Muscle layer of duodenum (tissue), 2 donors: ENCODE results near the gene SZRD1.

ENCODE experiments used
- H3K27ac ChIP-seq: one replicate; pipeline ENCODE4 v1.7.0; 2013; ENCODE audit warnings: mild to moderate bottlenecking, low read length
- H3K27me3 ChIP-seq: one replicate; pipeline ENCODE4 v1.7.0; 2013; ENCODE audit warnings: low read depth, mild to moderate bottlenecking, control low read depth, low read length
- H3K36me3 ChIP-seq, 2 donors: one replicate each; pipeline ENCODE4 v1.7.0; 2013; ENCODE audit warnings: low read length in 2 of 2, control low read depth in 1 of 2, mild to moderate bottlenecking in 1 of 2; ENCODE audit not compliant: insufficient read depth in 2 of 2, control insufficient read depth in 1 of 2
- H3K4me1 ChIP-seq, 2 donors: one replicate each; pipeline ENCODE4 v1.7.0; 2013; ENCODE audit warnings: low read length in 2 of 2, mild to moderate bottlenecking in 2 of 2, control low read depth in 1 of 2, moderate library complexity in 1 of 2; ENCODE audit not compliant: insufficient read depth in 2 of 2, control insufficient read depth in 1 of 2
- H3K4me3 ChIP-seq, 2 donors: one replicate each; pipeline ENCODE4 v1.7.0; 2013; ENCODE audit warnings: low read length in 2 of 2, low read depth in 1 of 2, mild to moderate bottlenecking in 1 of 2
- H3K9me3 ChIP-seq, 2 donors: one replicate each; pipeline ENCODE4 v1.7.0; 2013; ENCODE audit warnings: low read length in 2 of 2, control low read depth in 1 of 2, mild to moderate bottlenecking in 1 of 2; ENCODE audit not compliant: control insufficient read depth in 1 of 2
- donor health status: healthy.

SZRD1 gene

DNA sequence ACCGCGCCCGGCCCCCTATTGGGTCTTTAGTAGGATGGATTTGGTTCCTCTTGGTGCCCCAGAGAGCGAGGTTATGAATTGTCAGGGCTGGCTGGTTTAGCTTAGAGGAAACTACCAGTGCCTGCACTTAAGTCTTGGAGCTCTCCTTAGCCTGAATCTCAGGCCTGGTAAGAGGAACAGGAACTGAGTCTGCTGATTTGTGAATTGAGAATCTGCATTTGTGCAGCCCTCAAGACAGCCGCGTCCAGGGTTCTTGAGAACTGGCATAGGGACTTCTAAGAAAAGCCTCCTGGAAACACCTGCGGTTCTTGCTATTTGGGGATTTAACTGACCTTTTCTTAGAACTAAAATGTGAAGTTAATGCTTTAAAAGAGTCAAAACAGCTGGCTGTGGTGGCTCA, 75.2 kb downstream of the SZRD1 start:
- H3K36me3 ChIP-seq, result peaks cover 10 to 20% of the 10 kb centered on the region in 2 donors
- H3K9me3 ChIP-seq, result no peaks in the 10 kb centered on the region
- H3K4me3 ChIP-seq, result peak overlapping the region in 1 of 2 donors; percentile 5

DNA sequence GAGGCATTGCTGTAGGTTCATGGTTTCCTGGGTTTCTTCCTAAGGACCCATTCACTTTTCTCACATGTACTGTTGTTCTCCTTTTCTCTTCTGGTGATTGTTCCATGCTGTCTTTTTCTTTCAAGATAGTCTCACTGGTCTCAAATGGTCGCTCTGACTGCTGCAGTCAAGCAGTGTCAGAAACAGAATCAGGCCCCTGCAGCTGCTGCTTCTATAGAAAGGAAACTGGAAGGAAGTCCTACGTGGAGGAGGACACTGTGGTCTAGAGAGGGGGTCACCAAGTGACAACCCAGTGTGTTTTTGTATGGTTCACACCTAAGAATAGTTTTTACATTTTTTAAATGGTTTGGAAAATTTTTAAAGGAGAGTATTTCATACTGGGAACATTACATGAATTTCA, 75.9 kb downstream of the SZRD1 start:
- Histone ChIP-seq H3K9me3 (no peaks in the 10 kb centered on the region), H3K27me3 (no peaks in the 10 kb centered on the region), H3K36me3 (peaks cover 17 to 27% of the 10 kb centered on the region in 2 donors), H3K4me1 (peaks cover 6 to 32% of the 10 kb centered on the region in 2 donors), H3K27ac (no peak overlapping the region), H3K4me3 (no peak overlapping the region)

More for the DNA sequence above, 75.2 kb downstream of the SZRD1 start:
- Histone ChIP-seq H3K4me1 (peaks cover 6 to 32% of the 10 kb centered on the region in 2 donors), H3K27ac (no peak overlapping the region), H3K27me3 (no peaks in the 10 kb centered on the region)

DNA sequence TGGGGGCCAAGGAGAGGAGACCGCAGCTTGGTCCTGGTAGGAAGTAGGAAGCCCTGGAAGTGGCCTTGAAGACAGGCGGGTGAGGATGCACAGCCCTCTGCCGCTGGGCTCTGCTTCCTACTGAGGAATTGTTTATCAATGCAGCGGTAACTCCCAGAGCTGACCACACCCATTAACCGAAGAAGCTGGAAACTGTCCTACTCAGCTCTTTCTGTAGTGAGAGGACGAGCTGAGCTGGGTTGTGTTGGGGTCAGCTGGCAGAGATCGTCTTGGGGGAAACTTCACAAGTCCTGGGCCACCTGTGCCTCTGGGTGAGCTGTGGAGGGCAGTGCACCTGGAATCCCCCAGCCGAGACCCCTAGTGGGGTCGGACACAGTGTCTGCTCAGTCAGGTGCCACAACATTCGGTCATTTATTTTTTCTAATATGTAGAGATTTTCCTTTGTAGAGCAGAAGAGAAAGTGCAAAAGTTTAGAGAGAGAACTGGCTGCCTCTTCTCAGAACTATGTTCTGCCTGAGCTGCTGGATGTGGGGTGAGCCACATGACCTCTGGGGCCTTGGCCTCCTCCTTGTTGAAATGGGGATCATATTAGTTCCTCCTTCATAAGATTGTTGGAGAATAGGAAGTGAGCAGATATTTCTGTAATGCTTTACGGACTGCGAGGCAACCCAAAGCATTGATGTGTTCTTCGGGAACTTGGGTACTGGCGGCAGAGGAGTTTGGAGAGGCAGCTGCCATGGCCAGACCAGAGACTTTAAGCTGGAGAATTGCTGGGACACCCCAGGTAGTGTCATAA, 77.1 kb downstream of the SZRD1 start:
- H3K4me3 ChIP-seq, result no peak overlapping the region
- peaks cover 29 to 39% of the 10 kb centered on the region in 2 donors for H3K36me3 ChIP-seq
- H3K27ac ChIP-seq, result no peak overlapping the region
- H3K4me1 ChIP-seq, result peaks cover 6 to 32% of the 10 kb centered on the region in 2 donors
- no peaks in the 10 kb centered on the region for H3K9me3 ChIP-seq
- no peaks in the 10 kb centered on the region for H3K27me3 ChIP-seq

DNA sequence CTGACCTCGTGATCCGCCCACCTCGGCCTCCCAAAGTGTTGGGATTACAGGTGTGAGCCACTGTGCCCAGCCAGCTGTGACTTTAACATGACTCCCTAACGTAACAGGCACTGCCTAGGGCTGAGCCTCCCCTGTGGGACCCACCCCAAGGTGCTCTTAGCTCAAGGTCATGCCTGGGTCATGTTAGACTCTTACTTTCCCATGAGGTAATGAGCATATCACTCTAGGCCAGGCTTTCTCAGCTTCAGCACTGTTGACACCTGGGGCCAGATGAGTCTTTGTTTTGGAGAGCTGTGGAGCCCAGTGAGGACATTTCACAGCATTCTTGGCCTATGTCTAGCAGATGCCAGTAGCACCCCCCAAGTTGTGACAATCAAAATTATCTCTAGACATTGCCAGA, 78.0 kb downstream of the SZRD1 start:
- Histone ChIP-seq H3K27me3 (no peaks in the 10 kb centered on the region), H3K4me3 (no peak overlapping the region), H3K36me3 (peaks cover 36 to 48% of the 10 kb centered on the region in 2 donors), H3K4me1 (peaks cover 6 to 32% of the 10 kb centered on the region in 2 donors), H3K9me3 (no peaks in the 10 kb centered on the region), H3K27ac (no peak overlapping the region)

DNA sequence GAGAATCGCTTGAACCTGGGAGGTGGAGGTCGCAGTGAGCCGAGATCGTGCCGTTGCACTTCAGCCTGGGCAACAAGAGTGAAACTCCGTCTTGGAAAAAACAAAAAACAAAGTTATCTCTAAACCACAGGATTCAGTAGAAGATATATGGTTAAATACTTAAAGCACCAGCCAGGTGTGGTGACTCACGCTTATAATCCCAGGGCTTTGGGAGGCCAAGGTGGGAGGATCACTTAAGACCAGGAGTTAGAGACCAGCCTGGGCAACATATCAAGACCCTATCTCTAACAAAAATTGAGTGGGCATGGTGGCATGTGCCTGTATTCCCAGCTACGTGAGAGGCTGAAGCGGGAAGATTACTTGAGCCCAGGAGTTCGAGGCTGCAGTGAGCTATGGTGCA, 79.1 kb downstream of the SZRD1 start:
- Histone ChIP-seq H3K36me3 (peaks cover 39 to 58% of the 10 kb centered on the region in 2 donors), H3K9me3 (no peaks in the 10 kb centered on the region), H3K4me1 (peaks cover 6 to 27% of the 10 kb centered on the region in 2 donors), H3K27me3 (no peaks in the 10 kb centered on the region), H3K4me3 (no peak overlapping the region), H3K27ac (no peak overlapping the region)

DNA sequence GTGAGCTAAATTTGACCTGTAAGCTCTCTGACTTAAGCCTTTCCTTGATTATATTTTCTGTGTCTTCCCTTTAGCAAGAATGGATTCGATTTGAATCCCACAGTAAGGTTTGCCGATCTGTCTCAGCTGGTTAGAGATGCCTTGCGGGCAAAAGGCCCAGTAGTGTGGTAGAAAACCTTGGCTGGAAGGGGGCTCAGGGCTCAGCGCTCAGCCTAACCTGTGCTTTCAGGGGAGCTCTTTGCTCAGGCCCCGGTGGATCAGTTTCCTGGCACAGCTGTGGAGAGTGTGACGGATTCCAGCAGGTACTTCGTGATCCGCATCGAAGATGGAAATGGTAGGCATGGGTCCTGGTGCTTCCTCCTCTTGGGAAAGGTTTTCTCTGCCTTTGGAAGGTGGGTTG, 80.6 kb downstream of the SZRD1 start:
- H3K27ac ChIP-seq, result no peak overlapping the region
- H3K27me3 ChIP-seq, result no peaks in the 10 kb centered on the region
- no peaks in the 10 kb centered on the region for H3K9me3 ChIP-seq
- H3K36me3 ChIP-seq, result peaks cover 49 to 73% of the 10 kb centered on the region in 2 donors
- H3K4me1 ChIP-seq, result peaks cover 0 to 13% of the 10 kb centered on the region in 2 donors
- H3K4me3 ChIP-seq, result no peak overlapping the region
